GM18511 (cell line): Measurements from ENCODE around the gene MVD.

ENCODE experiments used
- ATAC-seq: cut with Tn5 transposase; IDR thresholded peaks from one replicate; pipeline ENCODE4 v1.9.1; 2021; ENCODE audit warnings: mild to moderate bottlenecking, moderate library complexity; ENCODE audit not compliant: unreplicated experiment

MVD gene

GRCh38 chr16:88643644-88643932 lies 19.3 kb downstream of the MVD start:
- no peak for ATAC-seq

GRCh38 chr16:88642881-88643643 lies 19.8 kb downstream of the MVD start:
- no peak for ATAC-seq

- no peak for ATAC-seq
Observed at GRCh38 chr16:88640498-88641247, 22.2 kb downstream of the MVD start.

GRCh38 chr16:88640039-88640495 lies 22.8 kb downstream of the MVD start:
- no peak for ATAC-seq

GRCh38 chr16:88639231-88640038 lies 23.5 kb downstream of the MVD start:
- no peak for ATAC-seq

GRCh38 chr16:88638323-88639230 lies 24.3 kb downstream of the MVD start, which contains the start of gene IL17C:
Gene IL17C, plus strand, starts transcription at chr16:88638572. Its CDS starts 70 bp downstream, at chr16:88638642.
- no peak for ATAC-seq

GRCh38 chr16:88636488-88637265 lies 26.2 kb downstream of the MVD start:
- no peak for ATAC-seq

- ATAC-seq: no peak
Observed at GRCh38 chr16:88635671-88636319, 27.1 kb downstream of the MVD start.

GRCh38 chr16:88634994-88635670 lies 27.8 kb downstream of the MVD start:
- ATAC-seq: no peak

- ATAC-seq: peak; percentile 65
Observed at GRCh38 chr16:88634141-88634993, 28.5 kb downstream of the MVD start.

- ATAC-seq: peak; percentile 43
Observed at GRCh38 chr16:88633684-88634140, 29.2 kb downstream of the MVD start.

- ATAC-seq: no peak
Observed at GRCh38 chr16:88632587-88632930, 30.3 kb downstream of the MVD start.

GRCh38 chr16:88631920-88632586 lies 30.8 kb downstream of the MVD start:
- ATAC-seq: no peak

- ATAC-seq: no peak
Observed at GRCh38 chr16:88631384-88631783, 31.5 kb downstream of the MVD start.

GRCh38 chr16:88630941-88631340 lies 31.9 kb downstream of the MVD start:
- ATAC-seq: no peak

- ATAC-seq: no peak
Observed at GRCh38 chr16:88630433-88630832, 32.5 kb downstream of the MVD start.

- no peak for ATAC-seq
Observed at GRCh38 chr16:88629835-88630234, 33.1 kb downstream of the MVD start.
